NB4 (cell line): ENCODE measurements around the gene PRDM15.

Source experiments
- DNase-seq: peaks from one replicate; pipeline ENCODE4 v3.0.0; 2010; ENCODE audit warnings: low read depth
- H3K4me3 ChIP-seq: one replicate; pipeline ENCODE4 v1.5.1; 2011; ENCODE audit warnings: mild to moderate bottlenecking, low read depth, low read length, moderate library complexity
- CTCF ChIP-seq: IDR thresholded peaks from one replicate; pipeline ENCODE4 v1.5.1; 2012; ENCODE audit warnings: low read depth, low read length
- MAX ChIP-seq: IDR thresholded peaks from 2 replicates; pipeline ENCODE4 v1.6.1; 2011; ENCODE audit warnings: low read depth, low read length
- MYC ChIP-seq: IDR thresholded peaks from 2 replicates; pipeline ENCODE4 v1.6.1; 2011; ENCODE audit warnings: low read depth, low read length
- POLR2A ChIP-seq: IDR thresholded peaks from 2 replicates; pipeline ENCODE4 v1.6.1; 2011; ENCODE audit warnings: mild to moderate bottlenecking; ENCODE audit not compliant: insufficient read length; ENCODE audit errors: extremely low read depth

Gene PRDM15

GRCh38 chr21:41751611-41752011 is 127.5 kb downstream of the PRDM15 start:
- H3K4me3 ChIP-seq = no peak overlapping the region
- DNase-seq = no peak
- TF ChIP-seq POLR2A = no peak

DNA sequence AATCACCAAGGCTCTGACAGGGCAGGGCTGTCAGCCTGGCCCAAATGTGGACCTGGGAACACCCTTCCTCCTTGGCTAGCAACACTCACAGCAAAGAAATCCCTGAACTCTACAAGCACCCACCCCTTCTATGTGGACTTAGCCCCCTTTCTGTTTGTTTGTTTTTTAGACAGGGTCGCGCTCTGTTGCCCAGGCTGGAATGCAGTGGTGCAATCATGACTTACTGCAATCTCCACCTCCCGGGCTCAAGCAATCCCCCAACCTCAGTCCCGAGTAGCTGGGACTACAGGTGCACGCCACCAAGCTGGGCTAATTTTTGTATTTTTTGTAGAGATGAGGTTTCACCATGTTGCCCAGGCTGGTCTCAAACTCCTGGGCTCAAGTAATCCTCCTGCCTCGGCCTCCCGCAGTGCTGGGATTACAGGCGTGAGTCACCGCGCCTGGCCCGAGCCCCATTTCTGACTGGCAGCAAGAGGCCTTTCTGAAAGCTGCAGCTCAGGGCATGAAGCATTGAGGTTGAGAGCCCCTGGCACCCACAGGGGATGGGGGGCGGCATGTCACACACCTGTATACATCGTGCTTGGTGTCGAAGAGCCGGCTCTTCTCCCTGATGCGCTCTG is 128.5 kb downstream of the PRDM15 start:
- no peak overlapping the region for H3K4me3 ChIP-seq
- TF ChIP-seq CTCF = no peak
- TF ChIP-seq POLR2A = no peak
- no peak for TF ChIP-seq MYC
- DNase-seq = no peak

GRCh38 chr21:41750051-41750450 is 129.1 kb downstream of the PRDM15 start:
- no peak for DNase-seq
- no peak for TF ChIP-seq MYC
- no peak for TF ChIP-seq MAX
- TF ChIP-seq CTCF = no peak
- no peak for TF ChIP-seq POLR2A
- H3K4me3 ChIP-seq = no peak overlapping the region

GRCh38 chr21:41749286-41749685 is 129.9 kb downstream of the PRDM15 start:
- no peak for DNase-seq
- H3K4me3 ChIP-seq = no peak overlapping the region
- TF ChIP-seq MAX (no peak), MYC (no peak), CTCF (no peak), POLR2A (no peak)
